ENCODE measurements around the gene ASB4. TPM values are rescaled to one million over a fixed set of nuclear protein-coding genes. Genes with fewer than 3 reads are reported as not detected.
A peak's percentile ranks its signal among the peaks of the same experiment; 100 is the strongest.
"Not testable (repeated sequence)": the region's sequence is repeated elsewhere in the genome, so short reads cannot be mapped to it uniquely, and the experiment has no call there.

The ASB4 gene
- polyA plus RNA-seq (2013, experiment 1 of 2; ENCODE audit: insufficient read length) = 0.12 TPM
- polyA plus RNA-seq (2013, experiment 2 of 2; ENCODE audit: insufficient read length) = 0.47 TPM

GRCh38 chr7:95485391-95486123 lies at the start of gene ASB4:
Gene ASB4 (plus strand): TSS chr7:95485943. CDS start chr7:95485972, 29 bp downstream.
- DNase-seq = no peak

- no peak for DNase-seq
Observed at GRCh38 chr7:95436407-95436806, 49.3 kb upstream of the ASB4 start.

GRCh38 chr7:95440394-95441038 lies 45.2 kb upstream of the ASB4 start:
- no peak for DNase-seq

GRCh38 chr7:95441042-95441823 lies 44.5 kb upstream of the ASB4 start:
- no peak for DNase-seq

GRCh38 chr7:95444796-95445195 lies 40.9 kb upstream of the ASB4 start:
- no peak for DNase-seq

- no peak for DNase-seq
Observed at GRCh38 chr7:95446618-95447017, 39.1 kb upstream of the ASB4 start.

- no peak for DNase-seq
Observed at GRCh38 chr7:95454438-95455045, 31.2 kb upstream of the ASB4 start.

GRCh38 chr7:95457947-95458346 lies 27.8 kb upstream of the ASB4 start:
- DNase-seq = no peak

GRCh38 chr7:95460653-95461052 lies 25.1 kb upstream of the ASB4 start:
- not testable (repeated sequence) for DNase-seq

GRCh38 chr7:95467912-95468607 lies 17.7 kb upstream of the ASB4 start:
- DNase-seq = no peak

- DNase-seq = no peak
Observed at GRCh38 chr7:95469187-95469586, 16.6 kb upstream of the ASB4 start.

GRCh38 chr7:95469848-95470247 lies 15.9 kb upstream of the ASB4 start:
- DNase-seq = no peak

- no peak for DNase-seq
Observed at GRCh38 chr7:95470452-95470851, 15.3 kb upstream of the ASB4 start.

GRCh38 chr7:95471071-95471470 lies 14.7 kb upstream of the ASB4 start:
- DNase-seq = no peak

GRCh38 chr7:95472581-95473161 lies 13.1 kb upstream of the ASB4 start:
- peak; percentile 16 for DNase-seq

GRCh38 chr7:95473276-95473985 lies 12.3 kb upstream of the ASB4 start:
- DNase-seq = no peak

- peak; percentile 18 for DNase-seq
Observed at GRCh38 chr7:95476072-95476847, 9.5 kb upstream of the ASB4 start.

- DNase-seq = peak; percentile 75
Observed at GRCh38 chr7:95476904-95477594, 8.7 kb upstream of the ASB4 start.

GRCh38 chr7:95478272-95479037 lies 7.3 kb upstream of the ASB4 start:
- peak; percentile 59 for DNase-seq

Measured in fibroblast of skin of scalp (primary cell).